Measurements from ENCODE around the gene TOR1A. TPM values are rescaled to one million over a fixed set of nuclear protein-coding genes. Genes with fewer than 3 reads are reported as not detected.

TOR1A gene
- total and polyA plus RNA-seq, 2 donors (not counting 1 experiment from before 2014, with no cell fraction given) = 31.5 to 80.2 TPM

- Histone ChIP-seq H3K4me3 (replicated peaks in 1 of 4; ENCODE audit: control extremely low read depth in 1 of 4, insufficient read depth in 1 of 4, low read depth in 3 of 4, low read length in 4 of 4) (no peak overlapping the region), H2AFZ (ENCODE audit: low read length) (no peak overlapping the region)
These were observed 16.1 kb upstream of the TOR1A start for GRCh38 chr9:129840034-129840433.

DNA sequence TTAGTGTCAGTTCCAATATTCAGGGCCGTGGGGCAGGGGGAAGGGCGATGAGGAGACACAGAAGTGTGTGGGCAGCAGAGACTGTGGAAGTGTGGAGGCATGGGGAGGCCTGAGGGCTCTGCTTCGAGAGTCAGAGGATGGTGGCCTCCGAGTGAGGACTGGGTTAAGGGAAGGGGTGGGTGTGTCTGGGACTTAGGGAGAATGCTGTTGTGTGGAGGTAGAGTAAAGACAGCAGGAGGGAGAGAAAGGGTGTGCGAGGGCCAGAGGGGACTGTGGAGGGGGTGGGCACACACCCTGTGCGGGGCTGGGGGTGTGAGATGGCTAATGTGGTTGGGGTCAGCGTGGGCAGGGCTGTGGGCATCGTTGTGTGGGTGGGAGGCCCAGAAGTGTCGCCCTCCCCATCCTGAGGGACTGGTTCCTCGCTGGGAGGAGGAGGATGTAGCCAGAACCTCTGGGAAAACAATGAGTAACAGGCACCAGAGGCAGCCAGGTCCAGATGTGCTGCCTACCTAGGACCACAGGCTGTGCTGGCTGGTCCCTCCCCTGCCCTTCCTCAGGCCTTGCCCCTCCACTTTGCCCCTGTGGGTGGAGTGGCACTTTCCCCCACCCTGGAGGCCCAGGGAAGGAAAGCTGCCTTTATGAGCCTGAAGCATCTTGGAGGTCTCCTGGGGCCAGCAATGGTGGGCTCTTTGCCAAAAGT is 15.5 kb upstream of the TOR1A start:
- Histone ChIP-seq H3K4me2 (ENCODE audit: extremely low read depth, insufficient read depth, low read length) (no peak overlapping the region), H3K9me3 (ENCODE audit: control insufficient read depth, insufficient read depth, low read depth, low read length) (no peaks in the 10 kb centered on the region), H3K27me3 (ENCODE audit: control insufficient read depth, insufficient read depth, low read length) (no peaks in the 10 kb centered on the region), H3K9ac (ENCODE audit: insufficient read depth, low read length) (no peak overlapping the region), H3K4me1 (ENCODE audit: control insufficient read depth, extremely low read depth, insufficient read depth, low read length) (peaks cover 12% of the 10 kb centered on the region), H2AFZ (ENCODE audit: low read length) (no peak overlapping the region), H4K20me1 (ENCODE audit: control insufficient read depth, extremely low read depth, insufficient read depth, low read length) (no peaks in the 10 kb centered on the region), H3K36me3 (ENCODE audit: control insufficient read depth, insufficient read depth, low read length) (no peaks in the 10 kb centered on the region), H3K27ac (ENCODE audit: insufficient read depth, low read length) (no peak overlapping the region), H3K79me2 (ENCODE audit: control insufficient read depth, insufficient read depth, low read length) (peaks cover 5% of the 10 kb centered on the region), H3K4me3 (replicated peaks in 1 of 4; ENCODE audit: control extremely low read depth in 1 of 4, insufficient read depth in 1 of 4, low read depth in 3 of 4, low read length in 4 of 4) (no peak overlapping the region)
- no peak for TF ChIP-seq EZH2 (IDR thresholded peaks at IDR 0.05; ENCODE audit: low read length, missing control alignments)
- TF ChIP-seq, protein P1, sequence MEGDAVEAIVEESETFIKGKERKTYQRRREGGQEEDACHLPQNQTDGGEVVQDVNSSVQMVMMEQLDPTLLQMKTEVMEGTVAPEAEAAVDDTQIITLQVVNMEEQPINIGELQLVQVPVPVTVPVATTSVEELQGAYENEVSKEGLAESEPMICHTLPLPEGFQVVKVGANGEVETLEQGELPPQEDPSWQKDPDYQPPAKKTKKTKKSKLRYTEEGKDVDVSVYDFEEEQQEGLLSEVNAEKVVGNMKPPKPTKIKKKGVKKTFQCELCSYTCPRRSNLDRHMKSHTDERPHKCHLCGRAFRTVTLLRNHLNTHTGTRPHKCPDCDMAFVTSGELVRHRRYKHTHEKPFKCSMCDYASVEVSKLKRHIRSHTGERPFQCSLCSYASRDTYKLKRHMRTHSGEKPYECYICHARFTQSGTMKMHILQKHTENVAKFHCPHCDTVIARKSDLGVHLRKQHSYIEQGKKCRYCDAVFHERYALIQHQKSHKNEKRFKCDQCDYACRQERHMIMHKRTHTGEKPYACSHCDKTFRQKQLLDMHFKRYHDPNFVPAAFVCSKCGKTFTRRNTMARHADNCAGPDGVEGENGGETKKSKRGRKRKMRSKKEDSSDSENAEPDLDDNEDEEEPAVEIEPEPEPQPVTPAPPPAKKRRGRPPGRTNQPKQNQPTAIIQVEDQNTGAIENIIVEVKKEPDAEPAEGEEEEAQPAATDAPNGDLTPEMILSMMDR (conservative IDR thresholded peaks at IDR 0.05 in 1 of 2, IDR thresholded peaks at IDR 0.05 in 1 of 2; ENCODE audit: low read depth in 1 of 2, low read length in 2 of 2) = no peak
- no peak for DNase-seq (ENCODE audit: low read depth in 2 of 2)

More at GRCh38 chr9:129840034-129840433, 16.1 kb upstream of the TOR1A start:
- TF ChIP-seq, protein P1 (conservative IDR thresholded peaks at IDR 0.05 in 1 of 2, IDR thresholded peaks at IDR 0.05 in 1 of 2; ENCODE audit: low read depth in 1 of 2, low read length in 2 of 2) = no peak
- TF ChIP-seq EZH2 (IDR thresholded peaks at IDR 0.05; ENCODE audit: low read length, missing control alignments) = no peak
- Histone ChIP-seq H4K20me1 (ENCODE audit: control insufficient read depth, extremely low read depth, insufficient read depth, low read length) (no peaks in the 10 kb centered on the region), H3K4me1 (ENCODE audit: control insufficient read depth, extremely low read depth, insufficient read depth, low read length) (peaks cover 12% of the 10 kb centered on the region), H3K79me2 (ENCODE audit: control insufficient read depth, insufficient read depth, low read length) (peaks cover 2% of the 10 kb centered on the region), H3K9ac (ENCODE audit: insufficient read depth, low read length) (no peak overlapping the region), H3K9me3 (ENCODE audit: control insufficient read depth, insufficient read depth, low read depth, low read length) (no peaks in the 10 kb centered on the region), H3K27ac (ENCODE audit: insufficient read depth, low read length) (no peak overlapping the region), H3K36me3 (ENCODE audit: control insufficient read depth, insufficient read depth, low read length) (no peaks in the 10 kb centered on the region), H3K4me2 (ENCODE audit: extremely low read depth, insufficient read depth, low read length) (no peak overlapping the region), H3K27me3 (ENCODE audit: control insufficient read depth, insufficient read depth, low read length) (no peaks in the 10 kb centered on the region)
- DNase-seq (ENCODE audit: low read depth in 2 of 2) = no peak

GRCh38 chr9:129838707-129839259 is 14.8 kb upstream of the TOR1A start:
- no peak overlapping the region for H3K4me3 ChIP-seq (replicated peaks in 1 of 4; ENCODE audit: control extremely low read depth in 1 of 4, insufficient read depth in 1 of 4, low read depth in 3 of 4, low read length in 4 of 4)

More at GRCh38 chr9:129838707-129839259, 14.8 kb upstream of the TOR1A start:
- no peaks in the 10 kb centered on the region for H3K36me3 ChIP-seq (ENCODE audit: control insufficient read depth, insufficient read depth, low read length)
- no peaks in the 10 kb centered on the region for H4K20me1 ChIP-seq (ENCODE audit: control insufficient read depth, extremely low read depth, insufficient read depth, low read length)
- H3K27me3 ChIP-seq (ENCODE audit: control insufficient read depth, insufficient read depth, low read length) = no peaks in the 10 kb centered on the region
- H3K9me3 ChIP-seq (ENCODE audit: control insufficient read depth, insufficient read depth, low read depth, low read length) = no peaks in the 10 kb centered on the region
- DNase-seq (ENCODE audit: low read depth in 2 of 2) = peak; percentile 47 to 93
- H3K4me2 ChIP-seq (ENCODE audit: extremely low read depth, insufficient read depth, low read length) = peak overlapping the region; percentile 26
- H3K9ac ChIP-seq (ENCODE audit: insufficient read depth, low read length) = no peak overlapping the region
- H3K79me2 ChIP-seq (ENCODE audit: control insufficient read depth, insufficient read depth, low read length) = peaks cover 12% of the 10 kb centered on the region
- peaks cover 14% of the 10 kb centered on the region for H3K4me1 ChIP-seq (ENCODE audit: control insufficient read depth, extremely low read depth, insufficient read depth, low read length)
- no peak overlapping the region for H3K27ac ChIP-seq (ENCODE audit: insufficient read depth, low read length)
- TF ChIP-seq, protein P1 (conservative IDR thresholded peaks at IDR 0.05 in 1 of 2, IDR thresholded peaks at IDR 0.05 in 1 of 2; ENCODE audit: low read depth in 1 of 2, low read length in 2 of 2) = no peak
- TF ChIP-seq EZH2 (IDR thresholded peaks at IDR 0.05; ENCODE audit: low read length, missing control alignments) = no peak
- H2AFZ ChIP-seq (ENCODE audit: low read length) = no peak overlapping the region
